Mammary microvascular endothelial cell (primary cell): ENCODE data around the gene SLC22A16. TPM values are rescaled to one million over a fixed set of nuclear protein-coding genes. Genes with fewer than 3 reads are reported as not detected.

ENCODE experiments used
- total RNA-seq: library from RNA; depleted of rRNA; stranded (reverse); fragments of >200 nt; gene quantifications from 2 replicates; pipeline ENCODE4 v1.2.3, GENCODE V29; 2015

The SLC22A16 gene, protein sequence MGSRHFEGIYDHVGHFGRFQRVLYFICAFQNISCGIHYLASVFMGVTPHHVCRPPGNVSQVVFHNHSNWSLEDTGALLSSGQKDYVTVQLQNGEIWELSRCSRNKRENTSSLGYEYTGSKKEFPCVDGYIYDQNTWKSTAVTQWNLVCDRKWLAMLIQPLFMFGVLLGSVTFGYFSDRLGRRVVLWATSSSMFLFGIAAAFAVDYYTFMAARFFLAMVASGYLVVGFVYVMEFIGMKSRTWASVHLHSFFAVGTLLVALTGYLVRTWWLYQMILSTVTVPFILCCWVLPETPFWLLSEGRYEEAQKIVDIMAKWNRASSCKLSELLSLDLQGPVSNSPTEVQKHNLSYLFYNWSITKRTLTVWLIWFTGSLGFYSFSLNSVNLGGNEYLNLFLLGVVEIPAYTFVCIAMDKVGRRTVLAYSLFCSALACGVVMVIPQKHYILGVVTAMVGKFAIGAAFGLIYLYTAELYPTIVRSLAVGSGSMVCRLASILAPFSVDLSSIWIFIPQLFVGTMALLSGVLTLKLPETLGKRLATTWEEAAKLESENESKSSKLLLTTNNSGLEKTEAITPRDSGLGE
- total RNA-seq = 1.6 TPM in 1 of 2 replicates, not detected in the other

DNA sequence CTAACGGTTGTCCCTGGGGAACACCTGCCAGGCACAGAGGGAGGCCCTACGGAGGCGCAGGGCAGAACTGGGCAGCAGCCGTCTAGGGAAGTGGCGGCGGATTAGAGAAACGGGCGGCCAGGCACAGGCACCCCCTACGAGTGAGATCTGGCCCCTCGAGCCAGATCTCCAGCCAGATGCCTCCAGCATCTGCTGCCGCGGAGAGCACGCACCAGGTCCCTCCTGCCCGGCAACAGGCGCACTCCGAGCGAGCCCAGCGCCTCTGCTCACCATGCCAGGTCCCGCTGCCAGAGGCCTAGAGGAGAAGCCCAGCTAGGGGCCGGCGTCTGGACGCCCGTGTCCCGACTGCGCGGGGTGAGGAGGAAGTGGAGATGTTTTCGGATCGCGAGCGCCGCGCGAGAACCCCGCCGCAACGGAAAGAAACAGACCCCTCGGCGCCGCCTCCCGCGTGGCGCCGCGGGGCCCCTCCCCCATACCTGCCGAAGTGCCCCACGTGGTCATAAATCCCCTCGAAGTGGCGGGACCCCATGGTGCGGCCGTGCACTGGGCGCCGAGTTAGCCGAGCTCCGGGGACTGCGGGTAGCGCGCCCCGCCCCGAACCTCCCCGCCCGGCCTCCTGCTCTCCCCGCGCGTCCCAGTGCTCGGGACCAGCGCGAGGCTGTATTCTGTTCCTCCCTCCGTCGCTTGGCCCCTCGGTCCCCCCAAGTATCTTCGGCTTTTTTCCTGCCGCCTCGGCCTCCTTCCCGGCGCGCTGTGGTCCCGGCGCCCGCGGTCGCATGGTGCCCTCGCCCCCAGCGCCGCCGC is at the start of gene SLC22A16:
TSS of gene SLC22A16 (minus strand) at position 568 of the 804 bp plus-strand sequence. CDS start at position 529, 39 bp downstream.

DNA sequence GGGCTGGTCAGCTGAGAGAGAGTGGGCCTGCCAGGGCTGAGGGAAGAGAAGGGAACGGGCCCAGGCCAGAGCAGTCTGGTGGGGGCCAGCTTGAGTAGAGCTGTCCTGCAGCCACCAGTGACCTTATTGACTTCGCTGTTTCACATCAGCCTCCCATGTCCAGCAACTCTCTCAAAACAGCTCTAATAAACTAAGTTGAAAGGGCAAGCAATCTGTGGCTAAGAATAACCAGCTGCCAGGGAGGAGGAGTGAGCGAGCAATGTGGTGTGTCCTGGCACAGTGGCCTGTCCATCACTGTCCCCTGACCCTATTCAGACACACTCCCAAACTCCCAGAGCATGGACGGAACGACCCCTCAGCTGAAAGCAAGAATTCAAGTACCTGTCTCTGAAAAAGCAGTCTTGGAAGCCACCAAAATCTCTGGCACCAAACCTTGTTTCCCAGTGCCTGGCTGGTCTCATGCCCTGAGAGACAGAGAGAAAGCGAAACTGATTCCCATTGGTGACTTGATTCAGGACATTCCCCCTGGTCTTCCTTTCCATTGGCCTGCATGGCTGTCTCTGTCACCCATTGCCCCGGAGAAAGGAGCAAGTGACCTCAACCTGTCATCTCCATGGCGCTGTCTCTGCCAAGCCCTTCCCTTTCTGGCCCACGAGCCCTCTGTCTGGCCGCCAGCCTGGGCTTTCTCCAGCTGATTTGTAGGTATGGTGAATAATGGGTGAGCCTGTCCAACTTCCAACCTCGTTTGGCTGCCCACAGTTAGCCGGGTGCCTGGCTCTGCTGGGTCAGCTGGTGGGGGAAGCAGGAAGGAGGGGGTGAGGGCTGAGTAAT is 61.1 kb downstream of the SLC22A16 start, which contains the start of gene DDO:
TSS of gene DDO (minus strand) at position 490 of the 831 bp plus-strand sequence. CDS start 2,113 bp downstream, outside the sequence.

Other genes with a start within 250 kb of the SLC22A16 start
- not detected in 2 replicates for gene METTL24, start 118.3 kb downstream of the SLC22A16 start, total RNA-seq
- gene DDO, start 61.0 kb downstream of the SLC22A16 start, total RNA-seq = 0.67 and 0.84 TPM in 2 replicates